GM19372 (cell line): ENCODE results near the gene RNASE7.
"Not testable (repeated sequence)": the region's sequence is repeated elsewhere in the genome, so short reads cannot be mapped to it uniquely, and the experiment has no call there.

Experiments
- ATAC-seq: cut with Tn5 transposase; IDR thresholded peaks from one replicate; pipeline ENCODE4 v1.9.1; 2021; ENCODE audit warnings: mild to moderate bottlenecking, low read depth, moderate library complexity; ENCODE audit not compliant: unreplicated experiment

The RNASE7 gene

GRCh38 chr14:21041676-21042433 lies at the start of gene RNASE7:
Gene RNASE7 (plus strand): TSS chr14:21042362. CDS start chr14:21042993, 631 bp downstream.
- no peak for ATAC-seq

GRCh38 chr14:20996521-20996920 lies 45.6 kb upstream of the RNASE7 start:
- no peak for ATAC-seq

GRCh38 chr14:20997115-20997514 lies 45.0 kb upstream of the RNASE7 start:
- ATAC-seq: no peak

GRCh38 chr14:20997564-20997963 lies 44.6 kb upstream of the RNASE7 start:
- no peak for ATAC-seq

GRCh38 chr14:20998139-20998538 lies 44.0 kb upstream of the RNASE7 start:
- ATAC-seq: no peak

- ATAC-seq: no peak
Measured at GRCh38 chr14:20998674-20999366, 43.3 kb upstream of the RNASE7 start, which contains the start of gene SLC39A2. Gene SLC39A2 (plus strand): TSS chr14:20999293. CDS start chr14:20999447, 154 bp downstream.

GRCh38 chr14:20999591-20999990 lies 42.6 kb upstream of the RNASE7 start:
- no peak for ATAC-seq

- ATAC-seq: no peak
Measured at GRCh38 chr14:21001218-21001617, 40.9 kb upstream of the RNASE7 start.

- no peak for ATAC-seq
Measured at GRCh38 chr14:21003788-21004346, 38.3 kb upstream of the RNASE7 start.

- ATAC-seq: not testable (repeated sequence)
Measured at GRCh38 chr14:21009721-21010120, 32.4 kb upstream of the RNASE7 start.

GRCh38 chr14:21011136-21011535 lies 31.0 kb upstream of the RNASE7 start:
- ATAC-seq: no peak

- no peak for ATAC-seq
Measured at GRCh38 chr14:21014761-21015190, 27.4 kb upstream of the RNASE7 start.

- ATAC-seq: no peak
Measured at GRCh38 chr14:21015312-21015711, 26.9 kb upstream of the RNASE7 start.

- no peak for ATAC-seq
Measured at GRCh38 chr14:21016413-21017190, 25.6 kb upstream of the RNASE7 start.

- no peak for ATAC-seq
Measured at GRCh38 chr14:21017528-21018245, 24.5 kb upstream of the RNASE7 start.

- no peak for ATAC-seq
Measured at GRCh38 chr14:21018286-21018685, 23.9 kb upstream of the RNASE7 start.

- ATAC-seq: no peak
Measured at GRCh38 chr14:21018781-21019180, 23.4 kb upstream of the RNASE7 start.

GRCh38 chr14:21019366-21019765 lies 22.8 kb upstream of the RNASE7 start:
- ATAC-seq: no peak

GRCh38 chr14:21020977-21021545 lies 21.1 kb upstream of the RNASE7 start:
- ATAC-seq: no peak

- ATAC-seq: no peak
Measured at GRCh38 chr14:21022686-21023085, 19.5 kb upstream of the RNASE7 start.
